ENCODE data around the gene DUSP12.

The DUSP12 gene

GRCh38 chr1:161749509-161750407, at the start of gene DUSP12:
DUSP12 (plus strand) TSS chr1:161749786; CDS start chr1:161749802, 16 bp downstream.
- ATAC-seq (peak; percentile 97), DNase-seq (ENCODE audit: low spot score in 2 of 2) (peak; percentile 73 to 92)
- Mint-ChIP-seq H3K4me3 (peak within 1 kb of the TSS; percentile 96), H3K36me3 (peaks cover 61% of the 10 kb centered on the region), H3K4me1 (peaks cover 47% of the 10 kb centered on the region), H3K9me3 (peaks cover 5% of the 10 kb centered on the region), H3K27ac (peak within 1 kb of the TSS; percentile 97)

- Mint-ChIP-seq H3K4me1 (no peaks in the 10 kb centered on the region), H3K27ac (no peak overlapping the region), H3K36me3 (no peaks in the 10 kb centered on the region), H3K4me3 (no peak overlapping the region), H3K9me3 (no peaks in the 10 kb centered on the region)
- DNase-seq (ENCODE audit: low spot score in 2 of 2) (no peak), ATAC-seq (no peak)
Observed at GRCh38 chr1:161702250-161702649, 47.3 kb upstream of the DUSP12 start.

GRCh38 chr1:161705537-161705936, 44.0 kb upstream of the DUSP12 start:
- no peak for ATAC-seq
- H3K4me1 Mint-ChIP-seq, result no peaks in the 10 kb centered on the region
- no peaks in the 10 kb centered on the region for H3K36me3 Mint-ChIP-seq
- no peak for DNase-seq (ENCODE audit: low spot score in 2 of 2)
- no peak overlapping the region for H3K27ac Mint-ChIP-seq
- H3K9me3 Mint-ChIP-seq, result no peaks in the 10 kb centered on the region
- H3K4me3 Mint-ChIP-seq, result no peak overlapping the region

GRCh38 chr1:161706113-161706481, 43.5 kb upstream of the DUSP12 start:
- DNase-seq (ENCODE audit: low spot score in 2 of 2) (peak in 1 of 2 donors; percentile 28), ATAC-seq (peak; percentile 50)
- H3K4me1 Mint-ChIP-seq, result no peaks in the 10 kb centered on the region
- no peak overlapping the region for H3K4me3 Mint-ChIP-seq
- H3K27ac Mint-ChIP-seq, result no peak overlapping the region
- H3K36me3 Mint-ChIP-seq, result no peaks in the 10 kb centered on the region
- H3K9me3 Mint-ChIP-seq, result no peaks in the 10 kb centered on the region

- H3K4me1 Mint-ChIP-seq, result no peaks in the 10 kb centered on the region
- H3K27ac Mint-ChIP-seq, result no peak within 1 kb of the TSS
- DNase-seq (ENCODE audit: low spot score in 2 of 2) (peak in 1 of 2 donors; percentile 41), ATAC-seq (peak; percentile 92)
- H3K9me3 Mint-ChIP-seq, result no peaks in the 10 kb centered on the region
- no peaks in the 10 kb centered on the region for H3K36me3 Mint-ChIP-seq
- H3K4me3 Mint-ChIP-seq, result no peak within 1 kb of the TSS
Observed at GRCh38 chr1:161706482-161707347, 42.9 kb upstream of the DUSP12 start, which contains the start of gene FCRLA. FCRLA (plus strand) TSS chr1:161707229; CDS start chr1:161707265, 36 bp downstream.

GRCh38 chr1:161707503-161707902, 42.1 kb upstream of the DUSP12 start:
- Mint-ChIP-seq H3K4me3 (no peak overlapping the region), H3K9me3 (no peaks in the 10 kb centered on the region), H3K36me3 (no peaks in the 10 kb centered on the region), H3K4me1 (no peaks in the 10 kb centered on the region), H3K27ac (no peak overlapping the region)
- ATAC-seq (no peak), DNase-seq (ENCODE audit: low spot score in 2 of 2) (no peak)

- Mint-ChIP-seq H3K4me1 (no peaks in the 10 kb centered on the region), H3K27ac (no peak overlapping the region), H3K4me3 (no peak overlapping the region), H3K9me3 (no peaks in the 10 kb centered on the region), H3K36me3 (no peaks in the 10 kb centered on the region)
- ATAC-seq (no peak), DNase-seq (ENCODE audit: low spot score in 2 of 2) (no peak)
Observed at GRCh38 chr1:161709373-161709772, 40.2 kb upstream of the DUSP12 start.

- no peak overlapping the region for H3K4me3 Mint-ChIP-seq
- no peaks in the 10 kb centered on the region for H3K4me1 Mint-ChIP-seq
Observed at GRCh38 chr1:161710560-161710959, 39.0 kb upstream of the DUSP12 start.

GRCh38 chr1:161718559-161719324, 30.8 kb upstream of the DUSP12 start:
- Mint-ChIP-seq H3K9me3 (no peaks in the 10 kb centered on the region), H3K4me3 (no peak overlapping the region), H3K36me3 (no peaks in the 10 kb centered on the region), H3K4me1 (peaks cover 19% of the 10 kb centered on the region), H3K27ac (no peak overlapping the region)
- DNase-seq (ENCODE audit: low spot score in 2 of 2) (no peak), ATAC-seq (no peak)

More at GRCh38 chr1:161710560-161710959, 39.0 kb upstream of the DUSP12 start:
- Mint-ChIP-seq H3K27ac (no peak overlapping the region), H3K36me3 (no peaks in the 10 kb centered on the region), H3K9me3 (no peaks in the 10 kb centered on the region)
- peak in 1 of 2 donors; percentile 33 for DNase-seq (ENCODE audit: low spot score in 2 of 2)
- ATAC-seq, result no peak

- DNase-seq (ENCODE audit: low spot score in 2 of 2) (no peak), ATAC-seq (peak; percentile 61)
- Mint-ChIP-seq H3K4me1 (peaks cover 19% of the 10 kb centered on the region), H3K36me3 (no peaks in the 10 kb centered on the region), H3K27ac (no peak overlapping the region), H3K9me3 (no peaks in the 10 kb centered on the region), H3K4me3 (no peak overlapping the region)
Observed at GRCh38 chr1:161719325-161719611, 30.3 kb upstream of the DUSP12 start.

- ATAC-seq (no peak), DNase-seq (ENCODE audit: low spot score in 2 of 2) (no peak)
- H3K4me1 Mint-ChIP-seq, result peaks cover 29% of the 10 kb centered on the region
- no peaks in the 10 kb centered on the region for H3K36me3 Mint-ChIP-seq
- H3K4me3 Mint-ChIP-seq, result no peak overlapping the region
- H3K27ac Mint-ChIP-seq, result no peak overlapping the region
- no peaks in the 10 kb centered on the region for H3K9me3 Mint-ChIP-seq
Observed at GRCh38 chr1:161720422-161720821, 29.2 kb upstream of the DUSP12 start.

GRCh38 chr1:161720956-161721737, 28.4 kb upstream of the DUSP12 start, which contains the start of gene FCRLB:
FCRLB (plus strand) TSS chr1:161721544; CDS start chr1:161722673, 1,129 bp downstream.
- H3K4me3 Mint-ChIP-seq, result no peak within 1 kb of the TSS
- H3K27ac Mint-ChIP-seq, result no peak within 1 kb of the TSS
- DNase-seq (ENCODE audit: low spot score in 2 of 2) (no peak), ATAC-seq (no peak)
- peaks cover 36% of the 10 kb centered on the region for H3K4me1 Mint-ChIP-seq
- H3K9me3 Mint-ChIP-seq, result no peaks in the 10 kb centered on the region
- H3K36me3 Mint-ChIP-seq, result no peaks in the 10 kb centered on the region

- Mint-ChIP-seq H3K4me3 (no peak overlapping the region), H3K36me3 (no peaks in the 10 kb centered on the region), H3K4me1 (peaks cover 38% of the 10 kb centered on the region), H3K27ac (no peak overlapping the region), H3K9me3 (no peaks in the 10 kb centered on the region)
- DNase-seq (ENCODE audit: low spot score in 2 of 2), result no peak
- ATAC-seq, result peak; percentile 69
Observed at GRCh38 chr1:161721738-161722343, 27.7 kb upstream of the DUSP12 start.

- no peak for ATAC-seq
- no peaks in the 10 kb centered on the region for H3K9me3 Mint-ChIP-seq
- H3K27ac Mint-ChIP-seq, result no peak overlapping the region
- peaks cover 40% of the 10 kb centered on the region for H3K4me1 Mint-ChIP-seq
- H3K4me3 Mint-ChIP-seq, result no peak overlapping the region
- no peak for DNase-seq (ENCODE audit: low spot score in 2 of 2)
- H3K36me3 Mint-ChIP-seq, result peaks cover 1% of the 10 kb centered on the region
Observed at GRCh38 chr1:161722406-161722805, 27.2 kb upstream of the DUSP12 start.
